Stimulated activated CD4-positive, alpha-beta T cell treated with anti-CD3 and anti-CD28 coated beads, Interleukin-15, amount 100 ng/mL, for 48 hours (primary cell): ENCODE results near the gene IQCN.
"Not testable (repeated sequence)": the region's sequence is repeated elsewhere in the genome, so short reads cannot be mapped to it uniquely, and the experiment has no call there.

Experiments used
- DNase-seq, 2 donors: peaks; one replicate each; pipeline ENCODE4 v3.0.0-alpha.2; 2020; ENCODE audit warnings: low read depth in 2 of 2

IQCN gene

GRCh38 chr19:18214779-18215433, 59.3 kb downstream of the IQCN start:
- DNase-seq, result no peak

DNA sequence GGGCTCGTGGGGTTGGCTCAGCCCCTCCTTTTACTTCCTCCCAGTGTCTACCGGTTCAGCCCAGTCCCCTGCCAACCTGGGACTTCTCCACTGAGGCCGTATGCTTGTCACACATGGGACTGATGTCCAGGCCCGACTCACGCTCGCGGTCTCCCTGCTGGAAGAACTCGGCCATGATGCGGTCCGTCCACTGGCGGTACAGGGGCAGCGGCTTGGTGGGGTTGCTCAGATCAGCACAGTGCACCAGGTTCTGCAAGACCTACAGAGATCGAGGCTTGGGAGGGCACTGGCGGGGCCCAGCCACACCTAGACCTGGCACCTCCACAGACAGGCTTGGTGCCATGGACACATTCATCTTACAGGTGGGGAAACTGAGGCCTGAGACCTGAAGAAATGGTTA, 62.6 kb downstream of the IQCN start:
- DNase-seq, result no peak

- DNase-seq, result not testable (repeated sequence)
Measured at GRCh38 chr19:18209912-18210311, 64.3 kb downstream of the IQCN start.

DNA sequence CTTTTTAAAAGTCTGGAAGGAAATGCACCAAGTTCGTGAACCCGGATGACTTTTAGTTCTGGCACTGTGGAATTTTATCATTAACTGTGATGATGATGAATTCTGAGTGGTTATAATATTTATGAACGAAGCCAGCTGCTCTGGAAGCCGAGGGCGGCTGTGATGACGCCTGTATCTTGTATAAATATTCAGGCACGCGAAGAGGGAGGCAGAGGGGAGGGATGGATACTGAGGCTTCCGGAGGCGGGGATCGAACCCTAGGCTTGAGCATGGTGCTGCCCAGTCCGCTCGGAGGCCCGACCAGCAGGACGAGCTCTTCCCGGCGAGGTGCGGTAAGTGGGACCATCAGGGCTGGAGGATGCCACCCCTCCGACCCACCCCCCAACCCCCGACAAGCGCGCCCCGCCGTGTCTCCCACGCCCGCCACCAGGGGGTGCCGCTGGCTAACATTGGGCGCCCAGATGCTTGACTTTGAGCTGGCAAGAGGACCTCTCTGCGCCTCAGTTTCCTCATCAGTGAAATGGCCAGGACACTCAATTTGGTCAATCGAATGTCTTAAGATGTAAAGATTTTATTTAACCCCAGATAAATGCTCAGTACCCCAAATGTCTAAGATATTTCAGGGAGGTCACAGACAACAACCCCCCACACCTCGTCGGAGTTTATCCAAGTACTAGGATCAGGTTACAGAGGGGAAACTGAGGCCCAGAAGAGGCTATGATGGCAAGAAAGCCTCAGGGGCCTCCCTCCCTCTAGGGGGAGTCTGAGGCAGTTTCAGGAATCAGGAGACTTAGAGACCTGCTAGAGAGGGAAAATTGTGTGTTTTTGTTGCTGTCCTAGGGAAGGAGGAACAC, 65.9 kb downstream of the IQCN start:
- DNase-seq, result peak in 1 of 2 donors; percentile 56
